HG02763 (cell line): Measurements from ENCODE around the gene CPXM1.
"Not testable (repeated sequence)": the region's sequence is repeated elsewhere in the genome, so short reads cannot be mapped to it uniquely, and the experiment has no call there.

Experiments used
- ATAC-seq: cut with Tn5 transposase; IDR thresholded peaks from one replicate; pipeline ENCODE4 v1.9.1; 2021; ENCODE audit warnings: mild to moderate bottlenecking, moderate library complexity; ENCODE audit not compliant: unreplicated experiment

CPXM1 gene

DNA sequence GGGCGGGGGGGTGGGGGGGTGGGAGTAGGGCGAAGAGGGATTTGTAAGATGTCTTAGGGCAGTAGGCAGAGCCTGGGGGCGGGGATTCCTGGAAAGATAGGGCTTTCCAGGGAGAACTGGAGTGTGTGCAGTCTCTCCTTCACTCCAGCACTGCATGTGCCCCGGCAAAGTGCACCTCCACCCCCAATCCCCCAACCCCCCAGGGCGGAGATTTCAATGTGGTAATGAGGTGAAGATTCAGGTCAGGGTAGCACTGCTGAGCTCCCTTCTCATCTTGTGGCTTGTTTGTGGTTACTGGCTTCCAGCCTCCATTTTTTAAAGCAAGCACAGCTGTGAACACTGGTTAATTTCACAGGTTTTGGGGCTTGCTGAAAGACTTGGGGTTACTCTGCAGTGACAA lies 21.6 kb upstream of the CPXM1 start:
- ATAC-seq: no peak

DNA sequence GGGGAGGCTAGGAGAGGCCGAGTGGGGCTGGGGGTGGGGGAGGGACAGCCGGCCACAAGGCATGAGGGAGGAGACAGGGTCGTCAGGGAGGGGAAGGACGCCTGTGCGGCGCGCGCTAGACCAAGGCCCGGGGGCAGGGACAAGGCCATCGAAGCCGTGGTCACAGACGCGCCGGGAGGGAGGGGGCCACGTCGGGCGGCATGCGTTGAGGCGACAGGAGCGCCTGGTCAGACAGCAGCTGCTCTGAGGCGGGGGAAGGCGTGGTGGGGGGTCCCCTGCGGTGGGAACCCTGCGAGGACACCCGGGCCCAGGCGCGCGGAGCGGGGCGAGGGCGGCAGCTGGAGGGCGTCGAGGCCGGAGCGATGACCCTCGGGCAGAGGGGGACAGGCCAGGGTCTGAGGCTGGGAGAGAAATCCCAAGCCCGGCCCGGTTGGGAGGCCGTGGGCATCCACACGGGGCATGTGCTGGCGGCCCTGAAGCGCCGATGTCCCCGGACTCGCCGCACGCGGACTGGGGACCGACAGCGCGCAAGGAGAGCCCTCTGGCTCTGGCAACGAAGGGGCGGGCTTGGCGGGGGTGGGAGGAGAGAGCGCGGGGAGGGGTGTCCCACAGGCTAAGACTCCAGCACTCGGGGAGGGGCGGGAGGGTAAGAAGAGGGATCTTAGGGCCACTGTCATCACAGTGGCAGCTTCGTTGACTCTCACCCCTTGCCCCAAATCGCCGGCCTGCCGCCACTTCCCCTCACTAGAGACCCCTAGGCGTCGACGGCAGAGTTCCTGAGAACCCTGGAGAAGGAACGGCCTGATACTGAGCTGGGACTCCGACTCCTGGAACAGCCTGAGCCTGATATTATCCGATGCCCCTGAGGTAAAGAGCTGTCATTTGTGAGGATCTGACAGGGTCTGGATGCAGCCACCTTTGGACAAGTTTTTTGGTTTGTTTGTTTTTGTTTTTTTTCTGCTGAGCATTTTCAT lies 20.8 kb upstream of the CPXM1 start:
- no peak for ATAC-seq

DNA sequence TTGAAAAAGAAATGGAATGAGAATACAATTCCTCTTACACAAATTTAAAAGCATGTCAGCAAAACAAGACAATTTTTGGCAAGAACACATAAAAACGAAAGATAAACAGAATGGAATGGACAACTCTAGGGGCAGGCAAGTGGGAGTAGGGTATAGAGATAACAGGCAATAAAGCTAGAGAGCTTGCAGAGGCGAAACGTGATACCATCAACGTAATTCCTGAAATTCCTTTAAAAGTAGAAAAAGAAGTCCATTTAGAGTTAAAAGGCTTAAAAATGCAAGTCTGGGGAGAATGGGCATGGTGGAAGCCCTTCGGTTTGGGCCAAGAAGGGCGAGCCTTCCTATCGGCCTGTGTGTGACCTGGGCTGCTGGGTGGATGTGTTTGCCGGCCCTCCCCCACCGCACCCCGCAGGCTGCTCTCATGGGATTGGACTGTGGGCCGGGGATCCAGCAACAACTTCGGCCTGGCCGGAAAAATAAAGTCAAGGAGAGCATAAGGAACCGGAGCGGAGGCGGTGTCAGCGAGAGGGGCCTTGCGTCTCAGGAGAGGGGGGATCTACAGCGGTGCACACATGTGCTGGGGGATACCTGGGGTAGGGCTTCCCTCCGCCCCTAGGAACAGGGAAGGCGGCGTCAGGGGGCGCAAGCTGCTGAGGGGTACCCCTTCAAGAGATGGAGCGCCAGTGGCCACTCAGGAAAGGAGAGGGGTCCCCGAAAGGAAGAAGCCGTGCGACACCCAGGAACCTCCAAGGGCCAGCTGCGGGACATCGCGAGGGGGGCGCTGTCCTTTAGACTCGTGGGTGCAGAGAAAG lies 19.9 kb upstream of the CPXM1 start:
- no peak for ATAC-seq

DNA sequence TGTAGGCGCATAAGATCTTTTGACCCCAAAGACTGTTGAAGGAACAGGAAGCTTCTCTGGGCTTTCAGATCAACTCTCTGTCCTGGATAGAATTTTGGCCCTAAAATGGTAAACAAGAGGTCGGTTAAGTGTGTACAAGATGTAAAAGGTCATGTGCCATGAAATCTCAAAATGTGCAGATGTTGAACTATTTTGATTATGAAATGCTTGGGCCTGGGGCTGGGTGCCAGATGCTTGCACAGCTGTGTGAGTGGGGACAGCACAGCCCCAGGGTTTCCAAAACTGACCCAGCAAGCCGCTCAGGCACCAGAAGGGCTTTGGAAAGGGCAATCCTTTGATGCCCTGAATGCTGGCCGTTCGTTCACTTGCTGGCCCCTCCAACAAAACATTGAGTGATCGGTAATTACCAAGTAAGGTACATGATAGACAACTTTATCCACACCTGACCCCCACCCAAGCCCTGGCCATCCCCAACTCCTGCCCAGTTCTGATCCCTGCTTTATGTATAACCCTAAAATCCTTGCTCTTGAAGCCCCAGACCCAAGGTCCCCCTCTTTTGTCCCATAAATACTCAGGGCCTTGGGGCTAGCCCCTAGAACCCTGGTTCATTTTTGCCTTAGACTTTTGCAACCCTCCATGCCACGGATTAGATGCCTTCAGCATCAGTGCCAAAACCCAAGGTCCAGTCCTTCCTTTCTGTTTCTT lies 17.6 kb upstream of the CPXM1 start:
- no peak for ATAC-seq

DNA sequence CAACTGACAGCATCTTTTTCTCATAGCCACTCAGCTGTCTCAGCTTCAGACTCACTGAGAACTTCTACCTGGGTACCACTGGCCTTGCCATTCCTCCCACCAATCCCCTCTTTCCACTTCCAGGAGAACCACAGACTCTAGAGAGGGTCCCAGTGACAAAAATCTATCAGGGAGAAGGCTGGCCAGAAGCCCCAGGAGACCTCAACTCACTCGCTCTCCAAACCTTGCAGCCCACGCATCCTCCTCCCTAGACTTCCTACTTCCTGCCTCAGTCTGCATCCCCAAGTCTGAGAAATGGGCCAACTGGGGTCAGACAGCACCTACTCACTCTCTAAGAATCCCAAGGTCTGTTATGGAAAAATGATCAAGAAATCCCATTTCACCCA lies 16.9 kb upstream of the CPXM1 start:
- ATAC-seq: no peak

DNA sequence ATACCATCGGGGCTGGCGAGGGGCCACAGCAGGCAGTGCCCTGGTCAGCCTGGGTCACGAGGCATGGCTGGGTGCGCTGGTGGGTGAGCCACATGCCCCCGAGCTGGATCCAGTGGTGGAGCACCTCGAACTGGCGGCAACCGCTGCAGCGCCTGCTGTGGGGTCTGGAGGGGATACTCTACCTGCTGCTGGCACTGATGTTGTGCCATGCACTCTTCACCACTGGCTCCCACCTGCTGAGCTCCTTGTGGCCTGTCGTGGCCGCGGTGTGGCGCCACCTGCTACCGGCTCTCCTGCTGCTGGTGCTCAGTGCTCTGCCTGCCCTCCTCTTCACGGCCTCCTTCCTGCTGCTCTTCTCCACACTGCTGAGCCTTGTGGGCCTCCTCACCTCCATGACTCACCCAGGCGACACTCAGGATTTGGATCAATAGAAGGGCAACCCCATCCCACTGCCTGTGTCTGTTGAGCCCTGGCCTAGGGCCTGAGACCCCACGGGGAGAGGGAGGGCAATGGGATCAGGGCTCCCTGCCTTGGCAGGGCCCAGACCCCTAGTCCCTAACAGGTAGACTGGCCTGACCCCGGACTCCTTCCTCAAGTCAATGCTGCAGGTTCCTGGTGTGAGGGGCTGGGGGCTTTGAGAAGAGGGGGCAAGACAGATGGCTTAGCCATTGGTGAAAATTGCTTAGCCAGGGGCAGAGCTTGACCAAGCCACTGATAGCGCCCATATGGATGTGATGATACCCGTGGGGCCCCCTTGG lies 16.3 kb upstream of the CPXM1 start:
- no peak for ATAC-seq

DNA sequence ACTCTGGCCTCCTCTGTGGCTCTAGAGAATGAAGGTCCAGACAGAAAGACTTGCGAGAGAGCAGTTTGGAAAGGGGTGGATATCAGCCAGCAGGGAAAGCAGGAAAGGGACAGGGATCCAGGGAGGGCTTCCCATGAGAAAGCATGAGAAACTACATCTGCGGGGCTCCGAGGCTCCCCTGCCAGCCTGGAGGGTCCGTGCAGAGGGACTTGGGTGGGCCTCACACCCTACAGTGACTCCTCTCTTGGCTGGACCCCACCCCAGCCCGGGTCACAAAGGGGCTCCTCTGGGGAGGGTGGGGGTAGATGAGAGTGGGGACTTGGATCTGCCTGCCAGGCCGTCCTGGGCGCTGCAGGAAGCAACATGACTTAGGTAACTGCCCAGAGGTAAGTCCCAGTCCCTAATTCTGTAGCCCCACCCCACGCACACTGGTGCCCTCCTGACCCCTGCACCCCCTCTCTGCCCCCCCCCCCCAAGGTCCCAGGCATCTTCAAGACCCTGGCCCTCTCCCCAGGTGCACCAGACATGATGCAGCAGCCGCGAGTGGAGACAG lies 15.7 kb upstream of the CPXM1 start, which contains the start of gene TMEM239:
TSS of gene TMEM239 (plus strand) at position 335 of the 553 bp plus-strand sequence. CDS start at position 526, 191 bp downstream.
- ATAC-seq: no peak

DNA sequence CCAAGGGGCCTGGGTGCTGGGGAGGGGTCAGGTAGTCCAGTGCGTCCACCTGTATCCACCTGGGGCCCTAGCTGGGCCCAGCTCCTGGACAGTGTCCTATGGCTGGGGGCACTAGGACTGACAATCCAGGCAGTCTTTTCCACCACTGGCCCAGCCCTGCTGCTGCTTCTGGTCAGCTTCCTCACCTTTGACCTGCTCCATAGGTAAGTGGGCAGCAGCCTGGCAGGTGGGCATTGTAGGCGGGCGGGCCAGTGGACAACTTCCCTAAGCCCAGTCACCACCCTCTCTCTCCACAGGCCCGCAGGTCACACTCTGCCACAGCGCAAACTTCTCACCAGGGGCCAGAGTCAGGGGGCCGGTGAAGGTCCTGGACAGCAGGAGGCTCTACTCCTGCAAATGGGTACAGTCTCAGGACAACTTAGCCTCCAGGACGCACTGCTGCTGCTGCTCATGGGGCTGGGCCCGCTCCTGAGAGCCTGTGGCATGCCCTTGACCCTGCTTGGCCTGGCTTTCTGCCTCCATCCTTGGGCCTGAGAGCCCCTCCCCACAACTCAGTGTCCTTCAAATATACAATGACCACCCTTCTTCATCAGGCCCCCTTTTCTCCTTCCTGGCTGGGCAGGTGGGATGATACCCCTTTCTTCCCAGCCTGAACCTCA lies 14.9 kb upstream of the CPXM1 start:
- no peak for ATAC-seq

DNA sequence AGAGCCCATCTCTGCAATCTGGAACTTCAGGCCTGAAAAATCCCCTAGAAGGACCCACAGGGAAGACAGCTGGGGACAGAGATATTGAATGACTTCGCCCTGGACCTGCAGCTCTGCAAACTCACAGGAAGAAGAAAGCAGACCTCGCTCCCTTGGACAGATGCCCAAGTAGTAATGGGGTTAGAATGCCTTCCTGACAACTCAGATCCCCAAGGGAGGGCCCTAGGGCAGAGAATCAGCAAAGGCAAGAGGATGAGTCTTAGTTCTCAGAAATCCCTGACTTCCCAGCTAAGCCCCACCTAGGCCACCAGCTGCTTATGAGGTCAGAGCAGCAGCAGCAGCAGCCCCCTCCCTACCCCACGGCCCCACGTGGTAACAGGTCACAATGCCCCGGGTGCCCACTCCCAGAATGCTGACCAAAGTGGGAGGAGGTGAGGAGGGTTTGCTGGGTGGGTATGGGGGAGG lies 14.2 kb upstream of the CPXM1 start, which contains the start of gene C20orf141:
TSS of gene C20orf141 (plus strand) at position 401 of the 465 bp plus-strand sequence. CDS start 198 bp downstream, outside the sequence.
- no peak for ATAC-seq

DNA sequence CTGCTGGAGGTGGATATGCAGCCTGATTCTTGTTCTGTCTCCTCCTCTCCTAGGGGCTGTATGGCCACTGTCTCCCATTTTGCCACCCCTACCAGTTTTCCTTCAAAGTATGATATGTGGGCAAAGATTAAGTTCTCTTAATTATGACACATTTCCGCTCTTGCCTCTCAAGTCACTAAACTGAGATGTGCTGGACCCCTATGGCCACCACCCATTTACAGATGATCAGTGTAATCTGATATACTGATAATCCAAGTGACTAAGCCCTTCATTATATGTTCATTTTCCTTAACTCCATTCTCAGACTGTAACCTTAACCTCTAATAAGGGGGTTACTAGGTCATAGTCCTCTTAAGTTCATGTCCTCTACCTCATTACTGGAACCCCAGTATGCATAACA lies 13.6 kb upstream of the CPXM1 start:
- no peak for ATAC-seq

DNA sequence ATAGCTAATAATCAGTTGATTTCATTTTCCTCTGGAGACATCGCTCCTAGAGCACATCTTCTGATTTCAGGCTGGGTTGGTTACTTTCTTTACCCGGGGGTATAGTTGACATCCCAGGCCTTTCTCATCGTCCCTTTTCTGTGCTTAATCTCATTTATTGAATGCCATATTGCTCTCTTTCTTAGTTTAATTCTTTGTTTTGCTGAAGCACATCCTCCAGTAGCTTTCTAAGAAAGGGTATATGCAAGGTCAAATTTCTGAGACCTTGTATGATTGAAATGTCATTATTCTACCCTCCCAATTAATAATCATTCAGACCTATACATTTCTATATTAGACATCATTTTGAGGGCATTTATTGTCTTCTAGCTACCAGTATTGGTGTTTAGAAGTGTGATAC lies 11.8 kb upstream of the CPXM1 start:
- ATAC-seq: no peak

DNA sequence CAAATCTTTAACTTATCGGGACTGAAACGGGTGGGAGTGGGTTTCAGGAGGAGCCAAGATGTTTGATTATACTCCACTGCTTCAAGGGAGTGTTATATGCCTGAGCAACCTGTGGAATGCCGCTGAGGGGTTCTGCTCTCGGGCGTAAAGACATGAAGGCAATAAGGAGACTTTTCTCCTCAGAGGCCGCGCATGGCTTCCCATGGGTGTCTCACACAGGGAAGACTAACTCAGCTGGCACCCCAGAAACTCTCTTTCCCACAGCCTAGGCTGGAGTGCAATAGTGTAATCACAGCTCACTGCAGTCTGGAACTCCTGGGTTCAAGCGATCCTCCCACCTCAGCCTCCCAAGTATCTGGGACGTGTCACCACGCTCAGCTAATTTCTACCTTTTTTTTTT lies 9.3 kb upstream of the CPXM1 start:
- no peak for ATAC-seq

DNA sequence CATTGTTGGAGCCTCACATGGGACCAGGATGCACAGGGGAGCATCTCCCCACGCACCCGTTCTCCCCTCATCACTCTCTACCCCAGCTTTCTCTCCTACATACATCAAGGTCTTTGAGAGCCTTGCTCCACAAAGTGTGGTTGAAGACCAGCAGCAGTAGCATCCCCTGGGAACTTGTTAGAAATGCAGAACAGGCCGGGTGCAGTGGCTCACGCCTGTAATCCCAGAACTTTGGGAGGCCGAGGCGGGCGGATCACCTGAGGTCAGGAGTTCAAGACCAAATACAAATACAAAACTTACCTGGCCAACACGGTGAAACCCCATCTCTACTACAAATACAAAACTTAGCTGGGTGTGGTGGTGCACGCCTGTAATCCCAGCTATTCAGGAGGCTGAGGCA lies 7.5 kb upstream of the CPXM1 start:
- ATAC-seq: not testable (repeated sequence)

DNA sequence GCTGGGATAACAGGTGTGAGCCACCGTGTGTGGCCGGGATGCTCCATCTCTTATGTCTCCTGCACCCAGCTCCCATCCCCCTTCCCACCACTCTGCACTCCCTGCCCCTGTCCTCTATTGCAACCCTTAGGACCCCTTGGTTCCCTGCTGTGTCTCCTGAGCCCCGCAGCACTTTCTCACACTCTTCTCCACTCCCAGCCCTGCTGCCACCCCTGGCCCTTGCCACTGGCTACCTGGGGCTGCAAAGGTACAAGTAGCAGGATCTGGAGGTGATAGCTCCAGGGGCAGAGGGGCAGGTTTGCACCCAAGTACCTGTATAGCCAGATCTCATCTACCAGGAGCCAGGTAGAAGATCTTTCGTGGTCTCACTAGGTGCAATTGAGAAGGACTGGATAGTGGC lies 6.6 kb upstream of the CPXM1 start:
- ATAC-seq: no peak

DNA sequence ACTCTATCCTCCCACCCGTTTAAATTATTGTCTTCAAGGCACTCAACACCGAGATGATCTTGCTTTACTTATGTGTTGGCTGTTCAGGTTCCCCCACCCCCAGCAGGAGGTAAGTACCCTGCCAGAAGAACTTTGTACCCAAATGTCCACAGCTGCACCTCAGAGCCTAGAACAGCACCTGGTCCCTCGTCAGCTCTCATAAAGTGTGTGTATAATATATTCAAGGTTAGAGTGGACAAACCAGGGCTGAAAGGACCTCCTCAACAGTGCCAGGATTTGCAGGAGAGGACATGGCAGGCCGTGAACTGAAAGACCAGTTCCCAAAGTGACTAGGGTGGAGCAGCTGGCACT lies 5.9 kb upstream of the CPXM1 start:
- no peak for ATAC-seq

DNA sequence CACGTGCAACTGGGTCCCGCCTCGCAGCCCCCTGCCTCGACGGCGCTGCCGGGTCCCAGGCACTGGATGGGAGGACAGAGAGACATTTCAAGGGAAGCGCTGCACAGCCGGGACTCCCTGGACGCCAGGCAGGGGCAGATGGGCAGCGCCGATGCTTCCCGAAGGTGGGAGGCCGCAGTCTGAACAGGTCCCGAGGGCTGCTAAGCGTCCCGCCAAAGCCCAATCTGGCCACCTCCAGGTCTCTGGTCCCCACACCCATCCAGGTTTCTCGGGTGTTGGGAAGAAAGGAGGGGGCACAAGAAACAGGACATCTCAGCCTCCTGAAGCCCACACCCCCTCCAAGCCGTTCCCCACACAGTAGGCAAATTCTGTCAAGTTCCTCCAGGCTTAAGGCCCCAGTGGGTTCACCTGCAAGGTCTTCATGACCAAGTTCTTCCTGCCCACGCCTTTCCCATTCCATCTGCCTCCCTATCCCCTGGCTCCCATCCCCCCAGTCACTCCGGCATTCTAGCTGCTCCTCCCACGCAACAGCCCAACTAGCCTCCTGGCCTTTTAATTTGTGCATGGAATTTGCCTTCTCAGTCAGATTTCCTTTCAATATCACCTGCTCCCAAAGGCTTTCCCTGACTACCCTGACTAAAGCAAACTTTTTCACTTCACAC lies 5.4 kb upstream of the CPXM1 start:
- no peak for ATAC-seq

DNA sequence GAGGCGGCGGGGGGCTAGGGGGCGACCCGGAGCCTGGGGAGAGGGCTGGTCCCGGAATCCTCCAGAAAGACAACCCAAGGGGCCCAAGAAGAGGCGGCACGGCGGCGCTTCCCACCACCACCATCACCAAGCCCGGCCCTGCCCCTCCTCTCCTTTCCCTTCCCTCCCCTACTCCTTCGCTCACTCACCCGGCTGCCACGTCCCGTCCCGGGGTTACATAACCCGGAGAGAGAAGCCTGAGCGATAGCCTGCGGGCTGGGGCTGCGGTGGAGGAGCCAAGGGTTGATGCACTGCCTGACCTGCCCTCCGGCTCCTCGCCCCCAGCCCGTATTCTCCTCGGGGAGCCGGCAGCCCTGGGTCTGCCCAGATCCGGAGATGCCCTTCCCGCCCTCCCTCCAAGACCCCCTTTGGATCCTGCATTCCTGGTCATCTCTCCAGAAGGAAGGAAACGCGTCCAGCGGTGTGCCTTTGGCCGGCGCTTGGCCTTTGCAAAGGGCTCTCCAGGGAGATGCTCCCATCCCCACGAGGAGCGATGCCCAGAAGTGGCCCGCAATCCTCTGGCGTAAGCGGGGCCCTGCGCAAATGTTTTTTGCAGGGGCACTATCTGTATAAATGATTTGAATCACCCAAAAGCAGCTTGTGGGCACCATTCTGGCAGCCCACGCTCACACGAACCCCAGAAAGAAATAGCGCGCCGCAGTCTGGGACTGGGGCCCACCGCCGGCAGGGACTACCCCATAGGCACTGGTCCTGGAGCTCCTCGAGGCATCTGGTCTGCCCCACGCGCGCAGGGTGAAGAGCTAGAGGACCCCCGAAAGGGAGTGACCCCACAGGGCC lies 4.6 kb upstream of the CPXM1 start:
- ATAC-seq: no peak
